Thyroid gland (tissue), 4 donors: Measurements from ENCODE around the gene OAS3.

Experiments
- POLR2A ChIP-seq, 2 donors: fragments of 450-650 bp; IDR thresholded peaks; one replicate each; pipeline ENCODE4 v1.6.1; 2017; ENCODE audit warnings: antibody characterized with exemption in 2 of 2, mild to moderate bottlenecking in 2 of 2, moderate library complexity in 1 of 2
- TF ChIP-seq, protein P1 (sequence below), 6 experiments: fragments of 200-600 bp in 3 of 6; fragments of 450-650 bp in 3 of 6; sonication (generic) in 3 of 6; IDR thresholded peaks; one replicate each; pipeline ENCODE4 v1.5.1; 2016 to 2019; ENCODE audit warnings: antibody characterized with exemption in 6 of 6, mild to moderate bottlenecking in 2 of 6, inconsistent platforms in 1 of 6, moderate library complexity in 1 of 6

DNA sequence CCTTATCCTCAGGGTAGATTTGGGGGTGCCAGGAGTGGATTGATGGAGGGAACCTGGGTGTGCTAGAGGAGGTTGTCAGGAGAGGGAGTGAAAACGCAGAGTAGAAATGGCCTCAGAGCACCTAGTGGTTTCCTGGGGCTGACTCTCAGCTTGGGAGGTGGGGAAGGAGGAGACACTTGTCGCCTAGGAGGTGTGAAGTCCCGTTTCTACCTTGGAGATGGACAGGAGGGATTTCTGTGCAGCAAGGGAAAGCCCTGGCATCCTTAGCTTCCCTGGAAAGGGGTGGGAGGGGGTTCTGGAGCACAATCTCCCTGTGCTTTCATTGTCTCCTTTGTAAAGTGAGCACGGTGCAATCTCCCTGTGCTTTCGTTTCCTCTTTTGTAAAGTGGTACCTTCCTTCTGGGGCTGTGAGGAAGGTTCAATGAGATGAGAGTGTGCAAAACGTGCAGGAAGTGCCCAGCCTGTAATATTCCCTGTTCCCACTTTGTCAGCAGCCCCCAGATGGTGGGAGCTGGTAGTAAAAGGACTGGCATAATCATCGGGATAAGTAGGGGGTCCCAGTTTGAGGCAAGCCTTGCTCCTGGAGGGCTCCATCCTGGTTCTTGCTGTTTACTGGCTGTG lies 1.6 kb downstream of the OAS3 start:
- TF ChIP-seq, protein P1, sequence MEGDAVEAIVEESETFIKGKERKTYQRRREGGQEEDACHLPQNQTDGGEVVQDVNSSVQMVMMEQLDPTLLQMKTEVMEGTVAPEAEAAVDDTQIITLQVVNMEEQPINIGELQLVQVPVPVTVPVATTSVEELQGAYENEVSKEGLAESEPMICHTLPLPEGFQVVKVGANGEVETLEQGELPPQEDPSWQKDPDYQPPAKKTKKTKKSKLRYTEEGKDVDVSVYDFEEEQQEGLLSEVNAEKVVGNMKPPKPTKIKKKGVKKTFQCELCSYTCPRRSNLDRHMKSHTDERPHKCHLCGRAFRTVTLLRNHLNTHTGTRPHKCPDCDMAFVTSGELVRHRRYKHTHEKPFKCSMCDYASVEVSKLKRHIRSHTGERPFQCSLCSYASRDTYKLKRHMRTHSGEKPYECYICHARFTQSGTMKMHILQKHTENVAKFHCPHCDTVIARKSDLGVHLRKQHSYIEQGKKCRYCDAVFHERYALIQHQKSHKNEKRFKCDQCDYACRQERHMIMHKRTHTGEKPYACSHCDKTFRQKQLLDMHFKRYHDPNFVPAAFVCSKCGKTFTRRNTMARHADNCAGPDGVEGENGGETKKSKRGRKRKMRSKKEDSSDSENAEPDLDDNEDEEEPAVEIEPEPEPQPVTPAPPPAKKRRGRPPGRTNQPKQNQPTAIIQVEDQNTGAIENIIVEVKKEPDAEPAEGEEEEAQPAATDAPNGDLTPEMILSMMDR (IDR thresholded peaks at IDR 0.05), result no peak
- TF ChIP-seq POLR2A (IDR thresholded peaks at IDR 0.05), result no peak
